Measurements from ENCODE around the gene TPTE. TPM values are rescaled to one million over a fixed set of nuclear protein-coding genes. Genes with fewer than 3 reads are reported as not detected.
"Not testable (repeated sequence)": the region's sequence is repeated elsewhere in the genome, so short reads cannot be mapped to it uniquely, and the experiment has no call there.

Gene TPTE
- not detected for total RNA-seq

DNA sequence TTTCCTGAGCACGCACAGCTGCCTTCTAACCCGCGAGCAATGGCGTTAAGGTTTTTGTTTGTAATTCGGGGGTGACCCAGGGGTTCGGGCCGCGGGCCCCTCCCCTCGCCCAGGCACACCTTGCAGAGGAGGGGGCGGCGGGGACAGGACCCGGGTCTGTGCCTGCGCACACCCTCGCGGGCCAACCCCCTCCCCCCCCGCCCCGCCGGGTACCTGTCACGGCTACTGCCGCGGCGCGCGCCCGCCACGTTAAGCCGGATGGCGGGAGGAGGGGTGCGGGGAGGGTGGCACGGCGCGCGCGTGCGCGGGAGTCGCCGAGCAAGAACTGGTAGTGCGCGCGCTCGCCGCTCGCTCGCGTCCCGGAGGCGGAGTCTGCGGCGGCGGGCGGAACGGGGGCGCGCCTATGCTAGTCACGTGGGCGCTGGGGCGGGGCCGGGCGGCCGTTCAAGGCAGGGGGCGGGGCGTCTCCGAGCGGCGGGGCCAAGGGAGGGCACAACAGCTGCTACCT, at the start of gene TPTE:
TPTE (plus strand) TSS at position 493 of the 508 bp plus-strand sequence. CDS start 17,141 bp downstream, outside the sequence.
- peaks cover 34% of the 10 kb centered on the region for H3K9me3 Mint-ChIP-seq (ENCODE audit: low read depth)
- intact Hi-C loops (cut with DNase I, micrococcal nuclease), result no loop called here
- H3K27me3 Mint-ChIP-seq, result no peaks in the 10 kb centered on the region
- no peak within 1 kb of the TSS for H3K27ac Mint-ChIP-seq
- ChIA-PET CTCF (no interaction called here), POLR2A (no interaction called here)
- ATAC-seq (no peak), DNase-seq (no peak)
- H3K4me1 Mint-ChIP-seq, result no peaks in the 10 kb centered on the region
- no peak within 1 kb of the TSS for H3K4me3 Mint-ChIP-seq
- H3K36me3 Mint-ChIP-seq (ENCODE audit: low read depth), result peaks cover 2% of the 10 kb centered on the region

DNA sequence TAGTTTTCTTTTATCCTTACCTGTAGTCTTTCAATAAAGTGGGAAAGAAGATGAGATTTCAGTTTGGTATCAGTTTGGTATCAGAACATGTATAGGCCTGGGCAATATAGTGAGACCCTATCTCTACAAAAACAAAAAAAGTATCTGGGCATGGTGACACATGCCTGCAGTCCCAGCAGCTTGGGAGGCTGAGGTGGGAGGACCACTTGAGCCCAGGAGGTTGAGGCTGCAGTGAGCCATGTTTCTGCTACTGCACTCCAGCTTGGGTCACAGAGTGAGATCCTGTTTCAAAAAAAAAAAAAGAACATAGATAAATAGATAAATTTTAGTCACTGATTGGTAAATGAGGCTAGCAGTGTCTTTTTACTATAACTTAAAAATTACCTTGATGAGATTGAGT, 49.4 kb upstream of the TPTE start:
- H3K4me1 Mint-ChIP-seq; H3K27ac Mint-ChIP-seq; H3K27me3 Mint-ChIP-seq; H3K9me3 Mint-ChIP-seq (ENCODE audit: low read depth); H3K4me3 Mint-ChIP-seq; ATAC-seq; H3K36me3 Mint-ChIP-seq (ENCODE audit: low read depth); CTCF ChIA-PET; intact Hi-C loops (cut with DNase I, micrococcal nuclease); DNase-seq; POLR2A ChIA-PET: not testable (repeated sequence)

DNA sequence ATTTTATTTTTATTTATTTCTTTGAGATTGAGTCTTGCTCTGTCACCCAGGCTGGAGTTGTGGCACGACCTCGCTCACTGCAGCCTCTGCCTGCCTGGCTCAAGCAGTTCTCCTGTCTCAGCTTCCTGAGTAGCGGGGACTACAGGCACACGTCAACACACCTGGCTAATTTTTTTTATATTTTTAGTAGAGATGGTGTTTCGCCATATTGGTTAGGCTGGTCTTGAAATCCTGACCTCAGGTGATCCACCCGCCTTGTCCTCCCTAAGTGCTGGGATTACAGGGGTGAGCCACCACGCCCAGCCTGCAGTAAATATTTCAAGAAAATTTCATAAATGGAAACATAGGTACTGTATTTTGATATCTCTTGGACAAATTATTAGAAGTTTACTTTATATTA, 43.6 kb upstream of the TPTE start:
- DNase-seq; CTCF ChIA-PET; H3K4me3 Mint-ChIP-seq; POLR2A ChIA-PET; H3K27me3 Mint-ChIP-seq; ATAC-seq; H3K27ac Mint-ChIP-seq; H3K36me3 Mint-ChIP-seq (ENCODE audit: low read depth); H3K4me1 Mint-ChIP-seq; intact Hi-C loops (cut with DNase I, micrococcal nuclease): not testable (repeated sequence)
- H3K9me3 Mint-ChIP-seq (ENCODE audit: low read depth), result peaks cover 14% of the 10 kb centered on the region

DNA sequence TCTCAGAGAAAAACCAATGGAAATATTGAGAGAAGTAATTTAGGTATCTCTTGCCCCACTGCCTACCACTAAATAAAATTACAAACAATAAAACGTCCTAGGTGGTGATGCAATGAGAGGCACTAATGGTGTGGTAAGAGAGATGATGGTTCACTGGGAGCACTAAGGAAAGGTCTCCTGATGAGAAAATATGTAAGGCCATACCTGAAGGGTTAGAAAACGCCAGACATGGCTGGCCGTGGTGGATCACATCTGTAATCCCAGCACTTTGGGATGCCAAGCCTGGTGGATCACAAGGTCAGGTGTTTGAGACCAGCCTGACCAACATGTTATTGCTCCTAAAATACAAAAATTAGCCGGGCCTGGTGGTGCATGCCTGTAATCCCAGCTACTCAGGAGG, 41.5 kb upstream of the TPTE start:
- H3K4me3 Mint-ChIP-seq; ATAC-seq; H3K36me3 Mint-ChIP-seq (ENCODE audit: low read depth); DNase-seq; H3K27me3 Mint-ChIP-seq; H3K4me1 Mint-ChIP-seq; intact Hi-C loops (cut with DNase I, micrococcal nuclease); H3K27ac Mint-ChIP-seq; POLR2A ChIA-PET: not testable (repeated sequence)
- CTCF ChIA-PET, result interaction anchor here (0.8 kb wide), 2 partner anchors 9 to 11 kb away, joined by 3 read pairs; no protein-coding TSS in a partner anchor
- H3K9me3 Mint-ChIP-seq (ENCODE audit: low read depth), result peaks cover 13% of the 10 kb centered on the region

DNA sequence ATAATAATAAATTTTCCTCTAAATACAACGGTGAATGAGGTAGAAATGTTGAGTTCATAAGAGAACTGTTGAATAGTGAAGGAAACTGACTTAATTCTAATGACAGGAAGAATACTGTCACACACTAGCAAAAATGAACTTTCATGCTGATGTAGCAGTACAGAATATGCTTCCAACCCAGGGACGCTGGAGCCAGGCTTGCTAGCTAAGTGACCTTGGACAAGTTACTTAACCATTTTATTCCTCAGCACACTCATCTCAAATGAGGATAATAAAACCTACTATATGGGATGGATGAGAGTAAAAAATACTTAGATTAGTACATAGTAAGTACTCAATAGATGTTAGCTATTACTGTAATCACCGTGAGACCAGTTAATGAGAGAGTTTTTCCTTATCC, 36.5 kb upstream of the TPTE start:
- H3K36me3 Mint-ChIP-seq (ENCODE audit: low read depth); intact Hi-C loops (cut with DNase I, micrococcal nuclease); H3K27ac Mint-ChIP-seq; H3K4me3 Mint-ChIP-seq; H3K27me3 Mint-ChIP-seq; CTCF ChIA-PET; POLR2A ChIA-PET; DNase-seq; H3K4me1 Mint-ChIP-seq; ATAC-seq: not testable (repeated sequence)
- peaks cover 11% of the 10 kb centered on the region for H3K9me3 Mint-ChIP-seq (ENCODE audit: low read depth)

DNA sequence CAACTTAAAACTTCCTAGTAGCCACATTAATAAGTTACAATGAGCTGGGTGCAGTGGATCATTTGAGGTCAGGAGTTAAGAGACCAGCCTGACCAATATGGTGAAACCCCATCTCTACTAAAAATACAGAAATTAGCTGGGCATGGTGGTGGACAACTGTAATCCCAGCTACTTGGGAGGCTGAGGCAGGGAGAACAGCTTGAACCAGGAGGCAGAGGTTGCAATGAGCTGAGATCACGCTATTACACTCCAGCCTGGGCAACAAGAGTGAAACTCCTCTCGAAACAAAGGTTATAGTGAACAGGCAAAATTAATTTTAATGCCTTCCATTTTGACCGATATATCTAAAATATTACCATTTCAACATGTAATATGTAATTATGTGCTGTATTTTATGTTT, 30.9 kb upstream of the TPTE start:
- intact Hi-C loops (cut with DNase I, micrococcal nuclease); DNase-seq; H3K36me3 Mint-ChIP-seq (ENCODE audit: low read depth); H3K27me3 Mint-ChIP-seq; CTCF ChIA-PET; ATAC-seq; H3K4me3 Mint-ChIP-seq; H3K9me3 Mint-ChIP-seq (ENCODE audit: low read depth); H3K27ac Mint-ChIP-seq; H3K4me1 Mint-ChIP-seq; POLR2A ChIA-PET: not testable (repeated sequence)

DNA sequence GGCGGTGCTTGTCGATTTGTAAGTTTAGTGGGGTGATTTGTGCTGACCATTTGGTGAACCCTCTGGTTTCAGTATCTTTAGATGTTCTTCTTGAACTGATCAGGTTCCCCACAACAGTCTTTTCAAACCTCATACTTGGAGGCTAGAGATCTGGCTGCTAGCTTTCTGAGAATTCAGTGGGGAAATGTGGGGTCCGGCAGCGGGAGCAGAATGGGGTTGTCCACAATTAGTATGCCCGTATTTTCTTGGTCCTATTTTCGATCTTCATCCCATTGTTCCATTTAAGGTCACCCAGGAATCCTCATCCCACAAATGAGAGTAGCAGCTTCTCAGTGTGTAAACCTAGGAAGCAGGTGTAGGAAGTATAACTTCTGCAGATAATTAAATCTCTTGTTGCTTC, 10.3 kb upstream of the TPTE start:
- peaks cover 19% of the 10 kb centered on the region for H3K9me3 Mint-ChIP-seq (ENCODE audit: low read depth)
- ATAC-seq, result no peak
- no peak for DNase-seq
- H3K27me3 Mint-ChIP-seq, result no peaks in the 10 kb centered on the region
- no peaks in the 10 kb centered on the region for H3K4me1 Mint-ChIP-seq
- intact Hi-C loops (cut with DNase I, micrococcal nuclease), result no loop called here
- ChIA-PET CTCF (no interaction called here), POLR2A (no interaction called here)
- H3K27ac Mint-ChIP-seq, result no peak overlapping the region
- H3K36me3 Mint-ChIP-seq (ENCODE audit: low read depth), result no peaks in the 10 kb centered on the region
- no peak overlapping the region for H3K4me3 Mint-ChIP-seq

DNA sequence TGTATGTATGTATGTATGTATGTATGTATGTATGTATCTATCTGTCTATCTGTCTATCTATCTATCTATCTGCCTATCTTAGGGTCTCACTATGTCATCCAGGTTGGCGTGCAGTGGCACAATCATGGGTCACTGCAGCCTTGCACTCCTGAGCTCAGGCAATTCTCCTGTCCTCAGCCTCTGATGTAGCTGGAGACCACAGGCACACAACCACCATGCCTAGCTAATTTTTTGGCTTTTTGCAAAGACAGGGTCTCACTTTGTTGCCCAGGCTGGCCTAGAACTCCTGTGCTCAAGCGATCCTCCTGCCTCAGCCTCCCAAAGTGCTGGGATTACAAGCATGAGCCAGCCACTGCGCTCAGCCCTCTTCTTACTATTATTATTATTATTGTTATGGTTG, 4.5 kb upstream of the TPTE start:
- H3K27me3 Mint-ChIP-seq; ATAC-seq; H3K4me1 Mint-ChIP-seq; H3K4me3 Mint-ChIP-seq; H3K27ac Mint-ChIP-seq; DNase-seq; CTCF ChIA-PET; H3K36me3 Mint-ChIP-seq (ENCODE audit: low read depth); POLR2A ChIA-PET: not testable (repeated sequence)
- intact Hi-C loops (cut with DNase I, micrococcal nuclease), result loop anchor here in 1 of 2 experiments (2.0 kb wide), 1 partner anchor 18 kb away; no protein-coding TSS in a partner anchor
- H3K9me3 Mint-ChIP-seq (ENCODE audit: low read depth), result peaks cover 28% of the 10 kb centered on the region

DNA sequence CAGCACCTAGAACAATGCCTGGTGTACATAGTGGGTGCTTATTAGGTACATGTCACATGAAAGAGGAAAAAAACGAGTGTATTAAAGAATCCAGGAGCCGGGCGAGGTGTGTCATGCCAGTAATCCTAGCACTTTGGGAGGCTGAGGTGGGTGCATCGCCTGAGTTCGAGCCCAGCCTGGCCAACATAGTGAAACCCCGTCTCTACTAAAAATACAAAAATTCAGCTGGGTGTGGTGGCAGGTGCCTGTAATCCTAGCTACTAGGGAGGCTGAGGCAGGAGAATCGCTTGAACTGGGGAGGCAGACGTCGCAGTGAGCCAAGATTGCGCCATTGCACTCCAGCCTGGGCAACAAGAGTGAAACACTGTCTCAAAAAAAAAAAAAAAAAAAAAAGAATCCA, 3.5 kb upstream of the TPTE start:
- POLR2A ChIA-PET; H3K27me3 Mint-ChIP-seq; H3K4me3 Mint-ChIP-seq; H3K27ac Mint-ChIP-seq; ATAC-seq; DNase-seq; H3K36me3 Mint-ChIP-seq (ENCODE audit: low read depth); H3K4me1 Mint-ChIP-seq; CTCF ChIA-PET: not testable (repeated sequence)
- peaks cover 28% of the 10 kb centered on the region for H3K9me3 Mint-ChIP-seq (ENCODE audit: low read depth)
- intact Hi-C loops (cut with DNase I, micrococcal nuclease), result loop anchor here in 1 of 2 experiments (2.0 kb wide), 1 partner anchor 17 kb away; no protein-coding TSS in a partner anchor

DNA sequence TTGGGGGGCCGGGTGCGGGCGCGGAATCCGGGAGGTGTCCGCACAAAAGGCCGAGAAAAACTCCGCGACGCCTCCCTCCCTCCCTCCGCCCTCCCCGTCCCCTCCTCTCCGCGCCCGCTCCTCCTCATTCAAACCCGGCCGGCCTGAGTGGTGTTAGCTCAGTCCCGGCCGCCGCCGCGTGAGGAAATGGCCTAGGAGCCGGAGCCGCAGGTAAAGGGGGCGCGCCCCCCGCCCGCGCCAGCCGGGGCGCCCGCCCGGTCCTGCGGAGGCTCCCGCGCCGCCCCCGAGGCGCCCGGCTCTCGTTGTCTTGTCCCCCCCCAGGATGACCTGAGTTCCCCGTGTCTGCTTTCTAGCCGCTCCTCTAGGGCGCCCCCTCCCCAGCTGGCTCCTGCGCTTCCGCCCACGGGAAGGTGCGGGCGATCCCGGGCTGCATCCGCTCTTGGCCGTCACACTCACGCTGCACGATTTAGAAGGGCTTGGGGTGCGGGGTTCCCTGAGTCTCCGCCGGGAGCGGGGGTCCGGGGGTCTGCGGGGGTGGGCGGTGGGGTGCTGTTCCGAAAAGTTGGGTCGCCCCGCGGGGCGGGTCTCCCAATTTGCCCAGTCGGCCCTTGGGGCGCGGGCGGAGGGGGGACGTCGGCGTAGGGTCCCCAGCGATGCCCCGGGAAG, 585 bp downstream of the TPTE start:
- DNase-seq; H3K36me3 Mint-ChIP-seq (ENCODE audit: low read depth); H3K27me3 Mint-ChIP-seq; H3K4me3 Mint-ChIP-seq; intact Hi-C loops (cut with DNase I, micrococcal nuclease); ATAC-seq; CTCF ChIA-PET; H3K27ac Mint-ChIP-seq; H3K4me1 Mint-ChIP-seq; POLR2A ChIA-PET: not testable (repeated sequence)
- peaks cover 34% of the 10 kb centered on the region for H3K9me3 Mint-ChIP-seq (ENCODE audit: low read depth)

DNA sequence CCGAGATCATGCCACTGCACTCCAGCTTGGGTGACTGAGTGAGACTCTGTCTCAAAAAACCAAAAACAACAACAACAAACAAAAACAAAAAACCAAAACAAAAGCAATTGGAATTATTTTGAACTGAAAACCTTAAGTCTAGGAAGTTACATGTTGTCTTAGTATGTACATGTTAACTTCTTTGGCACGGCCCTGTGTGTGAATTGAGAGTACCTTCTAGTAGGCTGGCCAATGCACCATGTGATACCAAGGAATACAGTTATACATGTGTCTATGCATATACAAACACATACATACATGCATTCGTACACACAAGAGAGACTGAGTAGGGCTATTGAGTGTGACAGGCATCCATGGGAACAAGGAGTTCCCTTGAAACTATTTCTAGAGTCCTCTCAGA, 18.6 kb downstream of the TPTE start:
- DNase-seq, result no peak
- intact Hi-C loops (cut with DNase I, micrococcal nuclease), result no loop called here
- CTCF ChIA-PET, result no interaction called here
- POLR2A ChIA-PET, result no interaction called here
- Mint-ChIP-seq H3K27me3 (no peaks in the 10 kb centered on the region), H3K4me1 (no peaks in the 10 kb centered on the region), H3K9me3 (ENCODE audit: low read depth) (peaks cover 8% of the 10 kb centered on the region), H3K4me3 (no peak overlapping the region), H3K36me3 (ENCODE audit: low read depth) (no peaks in the 10 kb centered on the region), H3K27ac (no peak overlapping the region)
- no peak for ATAC-seq

DNA sequence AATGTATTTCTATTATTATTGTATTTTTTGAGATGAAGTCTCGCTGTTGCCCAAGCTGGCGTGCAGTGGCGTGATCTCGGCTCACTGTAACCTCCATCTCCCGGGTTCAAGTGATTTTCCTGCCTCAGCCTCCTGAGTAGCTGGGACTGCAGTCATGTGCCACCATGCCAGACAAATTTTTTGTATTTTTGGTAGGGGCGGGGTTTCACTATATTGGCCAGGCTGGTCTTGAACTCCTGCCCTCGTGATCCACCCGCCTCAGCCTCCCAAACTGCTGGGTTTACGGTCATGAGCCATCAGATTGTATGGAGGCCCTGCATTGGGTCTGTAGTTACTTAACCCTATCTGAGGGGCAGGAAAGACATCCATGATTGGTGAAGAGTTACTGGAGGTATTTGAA, 23.0 kb downstream of the TPTE start:
- H3K36me3 Mint-ChIP-seq (ENCODE audit: low read depth); DNase-seq; intact Hi-C loops (cut with DNase I, micrococcal nuclease); CTCF ChIA-PET; ATAC-seq; H3K27me3 Mint-ChIP-seq; H3K4me3 Mint-ChIP-seq; H3K4me1 Mint-ChIP-seq; H3K27ac Mint-ChIP-seq; POLR2A ChIA-PET: not testable (repeated sequence)
- H3K9me3 Mint-ChIP-seq (ENCODE audit: low read depth), result peaks cover 19% of the 10 kb centered on the region

All from activated CD4-positive, alpha-beta T cell treated with anti-CD3 and anti-CD28 coated beads for 36 hours (primary cell).